HG03469 (cell line): Measurements from ENCODE around the gene MBP.

Experiments used
- ATAC-seq: cut with Tn5 transposase; IDR thresholded peaks from one replicate; pipeline ENCODE4 v1.9.1; 2021; ENCODE audit warnings: mild to moderate bottlenecking, moderate library complexity, moderate number of reproducible peaks; ENCODE audit not compliant: unreplicated experiment

Gene MBP

GRCh38 chr18:77151033-77151771 lies 18.6 kb upstream of the MBP start:
- ATAC-seq = no peak

DNA sequence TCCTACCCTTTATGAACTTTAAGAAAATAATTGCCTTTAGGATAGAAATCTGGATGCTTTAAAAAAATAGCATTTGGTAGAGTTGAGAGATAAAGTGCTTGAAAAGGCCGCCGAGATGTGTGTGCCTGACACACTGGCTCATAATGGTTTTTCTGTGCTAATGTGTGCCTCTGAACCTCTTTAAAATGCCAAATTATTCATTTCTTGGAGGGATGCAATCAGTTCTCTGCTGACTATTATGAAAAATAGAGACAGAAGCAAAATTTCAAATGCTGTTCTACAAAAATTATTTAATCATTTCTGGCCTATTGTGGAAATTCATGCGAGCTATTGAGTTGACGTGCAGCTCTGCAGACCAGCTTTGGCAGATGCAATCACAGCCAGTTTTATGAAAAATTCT lies 18.0 kb upstream of the MBP start:
- ATAC-seq = no peak

- ATAC-seq = no peak
Measured at GRCh38 chr18:77148289-77148688, 15.7 kb upstream of the MBP start.

GRCh38 chr18:77147418-77147852 lies 14.9 kb upstream of the MBP start:
- no peak for ATAC-seq

DNA sequence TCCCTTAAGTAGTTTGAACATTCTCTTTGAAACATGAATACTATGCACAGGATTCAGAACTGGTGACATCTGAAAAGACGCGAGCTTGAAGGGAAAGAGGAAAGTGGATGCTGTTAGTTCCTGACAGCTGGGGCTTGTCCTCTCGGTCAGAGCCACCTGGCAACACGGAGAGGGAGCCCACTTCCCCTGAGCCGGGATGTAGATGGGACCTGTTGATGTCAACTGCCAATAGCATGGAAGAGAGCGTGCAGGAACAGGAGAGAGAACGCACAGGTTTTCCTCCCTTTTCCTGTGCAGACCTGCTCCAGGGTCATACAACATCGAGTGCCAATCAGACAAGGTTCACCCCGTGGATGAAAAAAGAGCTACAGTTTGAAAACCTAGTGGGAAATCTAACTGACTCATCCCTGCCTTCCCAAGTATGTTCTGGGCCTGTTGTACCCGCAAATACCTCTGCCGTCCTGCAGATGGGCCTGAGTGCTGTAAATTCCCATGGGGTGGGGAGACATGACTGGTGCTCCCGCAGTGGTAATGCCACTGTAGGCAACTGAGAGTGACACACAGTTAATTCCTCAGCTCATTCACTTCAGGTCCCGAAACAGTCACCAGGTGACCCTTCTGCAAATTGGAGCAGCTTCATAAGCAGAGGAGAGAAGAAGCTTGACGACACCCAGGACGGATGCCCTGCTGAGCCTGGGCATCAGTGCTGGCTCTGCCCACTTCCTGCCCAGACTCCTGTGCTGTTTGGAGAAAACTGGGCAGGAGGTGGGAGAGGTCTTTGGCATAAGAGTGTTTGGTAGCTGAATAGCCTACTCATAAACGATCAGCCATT lies 13.9 kb upstream of the MBP start:
- ATAC-seq = no peak

DNA sequence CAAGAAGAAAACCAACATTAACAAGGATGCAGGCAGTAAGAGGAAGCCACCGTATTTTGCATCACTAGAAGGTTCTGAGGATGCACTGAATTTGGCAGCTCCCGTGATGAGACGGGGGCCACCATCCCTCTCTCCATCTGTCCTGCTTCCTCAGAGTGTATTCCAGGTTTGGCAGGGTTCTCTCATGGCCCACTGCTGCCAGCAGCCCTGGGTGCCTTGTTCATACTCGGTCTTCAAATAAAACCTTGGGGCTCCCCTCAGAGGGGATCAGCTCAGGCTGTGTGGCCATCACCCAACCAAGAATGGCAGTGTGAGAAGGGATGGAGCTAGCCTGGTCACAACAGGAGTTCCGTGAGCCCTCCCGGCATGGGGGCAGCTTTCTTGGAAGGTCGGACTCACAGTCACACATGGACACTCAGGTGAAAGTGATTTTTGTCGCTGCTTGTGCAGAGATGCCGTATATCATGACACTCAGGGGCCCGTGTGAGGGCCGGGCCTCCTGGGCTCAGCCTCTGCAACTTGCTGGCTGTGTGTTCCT lies 12.8 kb upstream of the MBP start:
- no peak for ATAC-seq

DNA sequence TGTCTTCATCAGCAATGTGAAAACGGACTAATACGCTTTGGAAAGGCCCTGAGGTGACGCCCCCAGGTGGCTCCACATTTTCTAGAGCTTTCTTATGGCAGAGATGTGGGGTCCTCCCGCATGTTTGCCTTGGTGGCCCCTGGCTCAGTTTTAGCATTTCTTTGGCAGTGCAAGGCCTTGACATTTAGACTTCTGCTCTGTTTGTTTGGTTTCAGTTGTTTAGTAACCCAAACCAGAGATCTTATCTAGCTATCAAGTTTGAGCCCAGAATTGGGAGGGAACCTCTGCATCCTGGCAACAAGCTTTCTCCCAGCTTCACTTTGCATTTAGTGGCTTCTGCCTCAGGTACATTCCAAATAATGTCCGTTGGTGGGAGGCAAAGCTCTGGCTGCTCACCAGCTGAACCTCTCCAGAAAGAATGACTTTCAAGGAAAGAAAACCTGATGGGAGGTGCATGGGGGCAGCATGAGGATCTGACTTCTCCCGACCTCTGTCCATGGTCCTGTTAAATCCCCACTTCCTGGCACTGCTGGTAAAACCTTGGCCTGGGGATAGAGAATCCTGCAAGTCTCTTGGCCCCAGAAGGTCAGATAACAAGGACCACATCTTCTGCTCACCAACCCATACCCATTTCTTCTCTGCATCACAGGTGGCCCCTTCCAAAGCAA lies 12.0 kb upstream of the MBP start:
- no peak for ATAC-seq

DNA sequence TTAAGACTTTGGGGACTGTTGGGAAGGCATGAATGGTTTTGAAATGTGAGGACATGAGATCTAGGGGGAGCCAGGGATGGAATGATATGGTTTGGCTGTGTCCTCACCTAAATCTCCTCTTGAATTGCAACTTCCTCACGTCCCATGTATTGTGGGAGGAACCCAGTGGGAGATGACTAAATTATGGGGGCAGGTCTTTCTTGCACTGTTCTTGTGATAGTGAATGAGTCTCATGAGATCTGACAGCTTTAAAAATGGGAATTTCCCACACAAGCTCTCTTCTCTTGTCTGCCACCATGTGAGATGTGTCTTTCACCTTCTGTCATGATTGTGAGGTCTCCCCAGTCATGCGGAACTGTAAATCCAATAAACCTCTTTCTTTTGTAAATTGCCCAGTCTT lies 11.5 kb upstream of the MBP start:
- ATAC-seq = no peak

GRCh38 chr18:77143196-77143595 lies 10.6 kb upstream of the MBP start:
- ATAC-seq = no peak

GRCh38 chr18:77141401-77142118 lies 9.0 kb upstream of the MBP start:
- ATAC-seq = no peak

DNA sequence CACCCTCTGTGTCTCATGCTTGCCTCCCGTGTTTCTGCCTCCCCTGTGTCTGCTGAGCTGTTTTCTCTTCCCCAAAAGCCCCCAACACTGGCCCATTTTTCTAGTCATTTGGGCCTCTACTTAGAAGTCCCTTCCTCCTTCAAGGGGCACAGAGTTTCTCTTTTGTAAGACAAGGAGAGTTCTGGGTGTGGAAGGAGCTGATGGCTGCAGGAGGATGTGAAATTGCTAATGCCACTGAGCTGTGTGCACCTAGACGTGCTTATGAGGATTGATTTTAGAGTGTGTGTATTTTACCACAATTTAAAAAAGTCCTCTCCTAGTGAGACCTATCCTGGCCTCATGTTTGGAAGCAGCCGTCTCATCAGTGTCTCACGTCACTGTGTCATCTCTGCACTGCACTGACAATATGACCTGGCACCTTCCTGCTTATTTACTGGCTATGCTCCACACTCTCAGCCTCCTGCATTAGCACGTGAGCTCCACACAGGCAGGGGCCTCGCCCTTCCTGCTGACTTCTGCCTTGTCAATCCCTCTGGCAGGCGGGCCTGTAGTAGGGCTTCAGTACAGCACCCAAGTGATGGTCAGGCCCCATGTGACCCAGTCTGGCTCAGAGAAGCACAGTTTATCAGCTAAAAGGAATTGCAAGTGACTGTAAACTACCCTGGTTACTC lies 8.0 kb upstream of the MBP start:
- no peak for ATAC-seq

- ATAC-seq = no peak
Measured at GRCh38 chr18:77140030-77140429, 7.4 kb upstream of the MBP start.

DNA sequence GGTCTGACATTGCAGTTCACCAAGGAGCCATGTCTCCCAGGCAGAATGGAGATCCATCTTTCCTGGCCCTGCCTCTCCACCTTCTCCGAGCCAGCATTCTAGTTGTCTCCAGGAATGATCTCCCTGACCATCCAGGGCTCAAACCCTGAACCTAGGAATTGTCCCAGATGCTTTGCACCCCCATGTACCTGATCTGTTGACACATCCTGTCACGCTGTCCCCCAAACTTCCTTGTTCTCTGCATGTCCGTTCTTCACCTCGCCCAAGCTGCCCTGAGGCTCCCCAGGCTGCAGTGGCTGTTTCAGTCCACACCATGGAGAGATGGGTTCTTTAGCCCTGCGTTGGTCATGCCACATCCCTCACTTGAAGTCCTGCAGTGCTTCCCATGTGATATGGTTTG lies 7.0 kb upstream of the MBP start:
- ATAC-seq = no peak

- ATAC-seq = no peak
Measured at GRCh38 chr18:77138270-77138669, 5.7 kb upstream of the MBP start.

DNA sequence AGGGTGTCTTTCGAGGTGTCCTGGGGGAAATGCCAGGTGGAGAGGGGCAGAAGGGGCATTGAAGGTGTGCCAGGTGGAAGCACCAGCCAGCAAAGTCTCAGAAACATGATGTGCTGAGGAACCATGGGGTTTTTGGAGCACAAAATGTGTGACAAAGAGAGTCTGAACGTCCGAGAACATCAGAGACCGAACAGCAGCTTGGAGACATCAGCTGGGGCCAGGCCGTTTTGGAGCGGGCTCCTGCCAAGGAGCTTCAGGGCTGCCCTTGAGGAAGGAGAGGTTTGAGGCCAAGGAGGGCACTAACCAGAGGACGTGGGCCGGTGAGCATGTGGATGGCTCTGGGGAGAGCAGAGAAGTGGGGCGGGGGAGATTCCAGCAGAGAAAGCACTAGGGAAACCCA lies 5.3 kb upstream of the MBP start:
- no peak for ATAC-seq

GRCh38 chr18:77136871-77137665 lies 4.5 kb upstream of the MBP start:
- no peak for ATAC-seq

- no peak for ATAC-seq
Measured at GRCh38 chr18:77136076-77136718, 3.6 kb upstream of the MBP start.

DNA sequence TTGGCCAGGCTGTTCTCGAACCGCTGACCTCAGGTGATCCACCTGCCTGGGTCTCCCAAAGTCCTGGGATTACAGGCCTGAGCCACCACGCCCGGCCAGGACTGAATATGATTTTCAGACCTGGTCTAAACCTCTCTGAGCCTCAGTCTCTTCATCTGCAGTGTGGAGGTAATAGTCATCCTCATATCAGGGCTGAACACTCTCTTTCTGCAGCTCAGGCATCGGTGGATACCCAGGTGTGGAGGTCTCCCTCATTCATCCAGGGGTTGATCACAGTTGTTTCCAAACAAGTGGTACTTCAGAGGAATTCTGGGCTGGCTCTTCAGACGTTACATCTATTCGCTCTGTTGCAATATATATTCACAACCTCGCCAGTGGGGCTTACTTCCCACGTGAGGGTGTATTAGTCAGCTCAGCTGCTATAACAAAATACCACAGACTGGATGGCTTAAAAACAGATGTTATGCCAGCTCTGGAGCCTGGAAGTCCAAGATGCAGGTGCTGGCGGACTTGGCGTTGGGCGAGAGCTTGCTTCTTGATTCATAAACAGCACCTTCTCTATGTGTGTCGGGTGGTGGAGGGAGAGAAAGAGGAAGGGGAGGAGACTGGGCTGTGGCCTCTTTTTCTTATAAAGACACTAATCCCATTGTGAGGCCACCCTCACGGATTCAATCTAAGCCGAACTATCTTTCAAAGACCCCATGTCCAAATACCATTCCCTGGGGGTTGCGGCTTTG lies 2.9 kb upstream of the MBP start:
- ATAC-seq = no peak
